Thyroid gland (tissue), 4 donors: ENCODE data around the gene CD1B.

ENCODE experiments used
- CTCF ChIP-seq, 6 experiments: fragments of 200-600 bp in 3 of 6; fragments of 450-650 bp in 3 of 6; sonication (generic) in 3 of 6; IDR thresholded peaks; one replicate each; pipeline ENCODE4 v1.5.1; 2016 to 2019; ENCODE audit warnings: antibody characterized with exemption in 6 of 6, mild to moderate bottlenecking in 2 of 6, inconsistent platforms in 1 of 6, moderate library complexity in 1 of 6
- POLR2A ChIP-seq, 2 donors: fragments of 450-650 bp; IDR thresholded peaks; one replicate each; pipeline ENCODE4 v1.6.1; 2017; ENCODE audit warnings: antibody characterized with exemption in 2 of 2, mild to moderate bottlenecking in 2 of 2, moderate library complexity in 1 of 2

DNA sequence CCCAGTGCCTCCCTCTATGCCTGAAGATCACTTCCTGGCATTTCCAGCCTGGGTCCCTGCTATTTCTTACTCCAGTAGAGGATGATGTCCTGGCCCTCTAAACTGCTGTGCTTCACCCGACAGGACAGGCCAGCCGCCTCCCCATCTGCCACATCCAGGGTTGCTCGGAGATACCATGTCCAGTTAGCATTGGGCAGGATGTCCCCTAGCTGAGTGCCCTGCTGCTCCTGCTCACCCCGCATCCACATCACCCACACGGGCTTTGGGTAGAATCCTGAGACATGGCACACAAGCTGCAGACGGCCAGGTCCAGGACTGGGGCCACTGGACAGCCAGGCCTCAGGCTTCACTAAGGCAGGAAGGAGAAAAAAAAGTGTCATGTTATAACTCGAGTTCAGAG, 2.0 kb downstream of the CD1B start:
- TF ChIP-seq CTCF (IDR thresholded peaks at IDR 0.05) (no peak), POLR2A (IDR thresholded peaks at IDR 0.05) (no peak)
